Osteocyte (in vitro differentiated cells): ENCODE data around the gene ANXA2R. TPM values are rescaled to one million over a fixed set of nuclear protein-coding genes. Genes with fewer than 3 reads are reported as not detected.
"Not testable (repeated sequence)": the region's sequence is repeated elsewhere in the genome, so short reads cannot be mapped to it uniquely, and the experiment has no call there.

ENCODE experiments used
- DNase-seq: peaks from one replicate; pipeline ENCODE4 v3.0.0; 2021; ENCODE audit warnings: mixed read lengths; ENCODE audit not compliant: unreplicated experiment; ENCODE audit errors: extremely low spot score
- H3K27ac Mint-ChIP-seq: one replicate; pipeline ENCODE4 v1.8.0; 2021; ENCODE audit warnings: mild to moderate bottlenecking, mixed read lengths; ENCODE audit not compliant: unreplicated experiment
- H3K27me3 Mint-ChIP-seq: one replicate; pipeline ENCODE4 v1.8.0; 2021; ENCODE audit warnings: mixed read lengths; ENCODE audit not compliant: unreplicated experiment
- H3K36me3 Mint-ChIP-seq: one replicate; pipeline ENCODE4 v1.8.0; 2021; ENCODE audit warnings: mixed read lengths; ENCODE audit not compliant: unreplicated experiment
- H3K4me1 Mint-ChIP-seq: one replicate; pipeline ENCODE4 v1.8.0; 2021; ENCODE audit warnings: mixed read lengths; ENCODE audit not compliant: unreplicated experiment
- H3K4me3 Mint-ChIP-seq: one replicate; pipeline ENCODE4 v1.8.0; 2021; ENCODE audit warnings: mild to moderate bottlenecking, moderate library complexity, mixed read lengths; ENCODE audit not compliant: unreplicated experiment
- H3K9me3 Mint-ChIP-seq: one replicate; pipeline ENCODE4 v1.8.0; 2021; ENCODE audit warnings: mixed read lengths; ENCODE audit not compliant: unreplicated experiment
- CTCF ChIP-seq: fragments of 200-600 bp; sonication (generic); IDR thresholded peaks from 2 replicates; pipeline ENCODE4 v1.5.0; 2021; ENCODE audit warnings: antibody characterized with exemption, mild to moderate bottlenecking, moderate library complexity
- total RNA-seq: library from RNA; stranded (reverse); gene quantifications from 2 replicates; pipeline ENCODE4 v1.2.1, GENCODE V29; 2021

Gene ANXA2R
- total RNA-seq, 1 donor from 2014 or later: 5.3 TPM

DNA sequence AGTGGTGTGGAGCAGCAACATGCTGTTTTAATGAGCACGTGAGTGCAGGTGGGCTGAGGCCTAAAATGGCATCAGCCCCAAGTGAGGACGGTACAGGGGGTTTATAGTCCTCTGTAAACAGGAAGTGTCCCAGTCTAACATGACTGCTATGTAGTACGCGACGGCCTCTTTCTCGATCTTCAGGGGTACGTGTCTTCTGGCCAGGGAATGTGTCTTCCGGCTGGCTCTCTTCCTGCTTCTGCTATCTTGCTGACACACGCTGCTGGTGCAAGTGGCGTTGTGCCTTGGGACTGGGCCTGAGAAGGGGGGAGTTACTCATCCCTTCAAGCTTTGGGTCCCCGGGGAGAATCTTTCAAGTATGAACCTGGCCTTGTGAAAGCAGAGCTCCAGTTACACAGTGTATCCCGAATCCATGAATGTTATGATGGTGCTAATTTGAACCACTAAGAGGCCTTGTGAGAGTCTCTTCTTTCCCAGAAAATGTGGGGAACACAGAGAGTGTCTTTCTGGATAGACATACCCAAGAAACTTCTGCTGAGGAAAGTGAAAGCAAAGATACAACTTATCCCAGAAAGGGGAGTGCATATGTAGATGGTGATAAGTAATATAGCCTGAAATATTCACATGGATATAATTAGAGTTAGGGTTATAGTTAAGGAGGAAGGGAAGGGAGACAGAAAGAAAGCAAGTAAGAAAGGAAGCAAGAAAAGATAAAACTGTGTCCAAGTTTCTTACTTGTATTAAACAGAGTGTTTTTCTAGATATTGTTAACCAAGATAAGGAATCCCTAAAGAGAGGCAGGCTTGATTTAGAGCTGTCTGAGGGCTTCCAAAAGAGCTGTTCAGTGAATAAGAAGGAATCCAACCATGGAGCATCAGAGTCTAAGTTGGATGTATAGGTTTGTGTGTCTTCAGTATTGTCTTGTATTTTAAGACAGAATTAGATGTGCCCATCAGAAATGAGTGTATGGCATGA is 35.5 kb upstream of the ANXA2R start:
- no peaks in the 10 kb centered on the region for H3K9me3 Mint-ChIP-seq
- H3K27ac Mint-ChIP-seq: peak overlapping the region; percentile 88
- H3K4me3 Mint-ChIP-seq: peak overlapping the region; percentile 27
- peaks cover 47% of the 10 kb centered on the region for H3K4me1 Mint-ChIP-seq
- TF ChIP-seq CTCF: no peak
- DNase-seq: peak; percentile 72
- H3K36me3 Mint-ChIP-seq: peaks cover 39% of the 10 kb centered on the region
- no peaks in the 10 kb centered on the region for H3K27me3 Mint-ChIP-seq

DNA sequence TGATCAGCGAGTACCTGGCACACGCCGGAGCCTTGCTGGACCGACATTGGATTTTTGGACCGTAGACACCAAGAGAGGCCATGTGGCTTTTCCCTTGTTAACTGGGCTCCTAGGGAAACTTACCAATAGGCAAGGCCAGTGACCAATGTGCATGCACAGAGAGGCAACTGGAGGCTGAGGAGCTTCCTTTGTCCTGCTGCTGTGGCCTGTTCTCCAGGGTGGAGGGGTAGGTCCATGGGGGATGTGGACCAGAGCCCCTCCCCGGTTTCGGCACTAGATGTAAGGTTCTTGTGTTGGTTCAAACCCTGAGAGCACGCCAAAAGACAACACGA is 34.8 kb upstream of the ANXA2R start:
- Mint-ChIP-seq H3K27me3 (no peaks in the 10 kb centered on the region), H3K9me3 (no peaks in the 10 kb centered on the region), H3K4me1 (peaks cover 48% of the 10 kb centered on the region), H3K27ac (peak overlapping the region; percentile 88), H3K36me3 (peaks cover 39% of the 10 kb centered on the region), H3K4me3 (no peak overlapping the region)
- TF ChIP-seq CTCF: no peak
- DNase-seq: no peak

- peaks cover 56% of the 10 kb centered on the region for H3K4me1 Mint-ChIP-seq
- H3K4me3 Mint-ChIP-seq: no peak overlapping the region
- DNase-seq: peak; percentile 68
- no peaks in the 10 kb centered on the region for H3K27me3 Mint-ChIP-seq
- H3K36me3 Mint-ChIP-seq: peaks cover 41% of the 10 kb centered on the region
- H3K27ac Mint-ChIP-seq: peak overlapping the region; percentile 15
- TF ChIP-seq CTCF: peak; percentile 49
- H3K9me3 Mint-ChIP-seq: no peaks in the 10 kb centered on the region
Measured at GRCh38 chr5:43073597-43074546, 33.8 kb upstream of the ANXA2R start.

- H3K4me3 Mint-ChIP-seq: peak overlapping the region; percentile 98
- H3K27ac Mint-ChIP-seq, H3K27me3 Mint-ChIP-seq, H3K9me3 Mint-ChIP-seq: not testable (repeated sequence)
- peak; percentile 19 for DNase-seq
- peaks cover 50% of the 10 kb centered on the region for H3K4me1 Mint-ChIP-seq
- H3K36me3 Mint-ChIP-seq: peaks cover 27% of the 10 kb centered on the region
Measured at GRCh38 chr5:43069401-43069720, 29.2 kb upstream of the ANXA2R start.

DNA sequence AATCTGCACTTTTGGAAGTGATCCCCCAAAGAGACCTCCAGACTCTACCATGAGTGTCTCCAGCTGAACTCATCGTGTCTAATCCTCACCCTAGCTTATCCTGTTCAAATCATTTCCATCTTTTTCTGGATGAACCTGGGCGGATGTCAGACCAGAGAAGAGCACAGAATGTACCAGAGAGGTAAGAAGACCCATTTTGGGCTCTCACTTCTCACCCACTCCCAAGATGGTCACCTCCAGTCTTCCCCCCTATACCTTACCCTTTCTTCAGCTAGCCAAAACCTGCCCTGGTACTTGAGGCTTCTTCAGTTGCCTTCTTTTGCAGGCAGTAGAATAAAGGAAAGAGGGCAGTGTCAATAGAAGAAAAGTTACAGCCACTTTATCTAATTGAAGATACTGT is 27.9 kb upstream of the ANXA2R start:
- Mint-ChIP-seq H3K36me3 (peaks cover 18% of the 10 kb centered on the region), H3K27ac (peak overlapping the region; percentile 100), H3K4me3 (peak overlapping the region; percentile 98), H3K9me3 (no peaks in the 10 kb centered on the region), H3K4me1 (peaks cover 51% of the 10 kb centered on the region), H3K27me3 (no peaks in the 10 kb centered on the region)
- TF ChIP-seq CTCF: no peak
- DNase-seq: peak; percentile 11
